Osteoblast (primary cell): Measurements from ENCODE around the gene ADAMTS17. TPM values are rescaled to one million over a fixed set of nuclear protein-coding genes. Genes with fewer than 3 reads are reported as not detected.

Experiments
- DNase-seq: peaks from one replicate; pipeline ENCODE4 v3.0.0; 2011; ENCODE audit warnings: low spot score, mixed read lengths; ENCODE audit not compliant: insufficient read length; ENCODE audit errors: missing footprints
- H2AFZ ChIP-seq: 2 replicates; pipeline ENCODE4 v1.6.0; 2011; ENCODE audit warnings: mild to moderate bottlenecking, low read length
- H3K27ac ChIP-seq: 2 replicates; pipeline ENCODE4 v1.5.1; 2011; ENCODE audit warnings: mild to moderate bottlenecking, low read depth, low read length, moderate library complexity
- H3K27me3 ChIP-seq: 2 replicates; pipeline ENCODE4 v1.6.0; 2012; ENCODE audit warnings: mild to moderate bottlenecking, control low read depth, inconsistent platforms, low read length, moderate library complexity; ENCODE audit not compliant: insufficient read depth
- H3K36me3 ChIP-seq: 2 replicates; pipeline ENCODE4 v1.5.1; 2011; ENCODE audit warnings: mild to moderate bottlenecking, low read length, control low read depth, moderate library complexity; ENCODE audit not compliant: insufficient read depth
- H3K4me1 ChIP-seq: 2 replicates; pipeline ENCODE4 v1.5.1; 2011; ENCODE audit warnings: mild to moderate bottlenecking, low read length, control low read depth, moderate library complexity; ENCODE audit not compliant: insufficient read depth
- H3K4me2 ChIP-seq: 2 replicates; pipeline ENCODE4 v1.6.0; 2011; ENCODE audit warnings: mild to moderate bottlenecking, low read length; ENCODE audit not compliant: insufficient read depth
- H3K4me3 ChIP-seq: fragments of 200-600 bp; sonication (generic); 3 replicates; pipeline ENCODE4 v1.5.1; 2012; ENCODE audit warnings: mild to moderate bottlenecking, low read length, inconsistent platforms; ENCODE audit not compliant: insufficient read depth
- H3K79me2 ChIP-seq: 2 replicates; pipeline ENCODE4 v1.6.0; 2012; ENCODE audit warnings: mild to moderate bottlenecking, low read length, control low read depth, inconsistent platforms; ENCODE audit not compliant: insufficient read depth
- H3K9me3 ChIP-seq: 2 replicates; pipeline ENCODE4 v1.5.1; 2011; ENCODE audit warnings: low read depth, low read length, control low read depth
- H4K20me1 ChIP-seq: 2 replicates; pipeline ENCODE4 v1.6.0; 2012; ENCODE audit warnings: mild to moderate bottlenecking, low read length, control low read depth; ENCODE audit not compliant: insufficient read depth
- CTCF ChIP-seq: IDR thresholded peaks from 2 replicates; pipeline ENCODE4 v1.5.1; 2011; ENCODE audit warnings: mild to moderate bottlenecking, low read depth, low read length, moderate library complexity; ENCODE audit errors: extremely low read depth
- total RNA-seq: library from RNA; depleted of rRNA; stranded (reverse); fragments of >200 nt; gene quantifications from 2 replicates; pipeline ENCODE4 v1.2.3, GENCODE V29; 2012

Gene ADAMTS17
- total RNA-seq, 1 donor = under 0.01 TPM

GRCh38 chr15:99993262-99993661 lies 348.5 kb downstream of the ADAMTS17 start:
- Histone ChIP-seq H3K79me2 (no peaks in the 10 kb centered on the region), H3K4me1 (no peaks in the 10 kb centered on the region), H3K4me2 (no peak overlapping the region), H3K27me3 (no peaks in the 10 kb centered on the region), H3K9me3 (no peaks in the 10 kb centered on the region), H3K36me3 (no peaks in the 10 kb centered on the region), H2AFZ (no peak overlapping the region), H3K4me3 (no peak overlapping the region), H3K27ac (no peak overlapping the region), H4K20me1 (no peaks in the 10 kb centered on the region)
- no peak for TF ChIP-seq CTCF
- no peak for DNase-seq

- Histone ChIP-seq H3K36me3 (no peaks in the 10 kb centered on the region), H3K4me3 (no peak overlapping the region), H3K4me2 (no peak overlapping the region), H3K27me3 (no peaks in the 10 kb centered on the region), H3K27ac (no peak overlapping the region), H3K9me3 (no peaks in the 10 kb centered on the region), H2AFZ (no peak overlapping the region), H3K4me1 (no peaks in the 10 kb centered on the region), H3K79me2 (no peaks in the 10 kb centered on the region), H4K20me1 (no peaks in the 10 kb centered on the region)
- DNase-seq = peak; percentile 42
- no peak for TF ChIP-seq CTCF
These were observed 349.1 kb downstream of the ADAMTS17 start for GRCh38 chr15:99992611-99993231.

GRCh38 chr15:99989095-99989494 lies 352.7 kb downstream of the ADAMTS17 start:
- no peaks in the 10 kb centered on the region for H3K27me3 ChIP-seq
- no peak overlapping the region for H3K4me3 ChIP-seq
- H3K36me3 ChIP-seq = no peaks in the 10 kb centered on the region
- H3K9me3 ChIP-seq = no peaks in the 10 kb centered on the region
- no peaks in the 10 kb centered on the region for H4K20me1 ChIP-seq
- H3K79me2 ChIP-seq = no peaks in the 10 kb centered on the region
- no peak for TF ChIP-seq CTCF
- no peaks in the 10 kb centered on the region for H3K4me1 ChIP-seq
- H3K4me2 ChIP-seq = no peak overlapping the region
- DNase-seq = no peak
- no peak overlapping the region for H3K27ac ChIP-seq
- no peak overlapping the region for H2AFZ ChIP-seq

- no peak for DNase-seq
- no peak overlapping the region for H3K4me2 ChIP-seq
- H3K27ac ChIP-seq = no peak overlapping the region
- no peak overlapping the region for H3K4me3 ChIP-seq
- H3K27me3 ChIP-seq = no peaks in the 10 kb centered on the region
- H2AFZ ChIP-seq = no peak overlapping the region
- no peaks in the 10 kb centered on the region for H3K9me3 ChIP-seq
- no peaks in the 10 kb centered on the region for H4K20me1 ChIP-seq
- H3K36me3 ChIP-seq = no peaks in the 10 kb centered on the region
- no peaks in the 10 kb centered on the region for H3K79me2 ChIP-seq
- H3K4me1 ChIP-seq = no peaks in the 10 kb centered on the region
- TF ChIP-seq CTCF = no peak
These were observed 354.1 kb downstream of the ADAMTS17 start for GRCh38 chr15:99987701-99988100.
